HCT116 (cell line): ENCODE data around the gene PBX3. TPM values are rescaled to one million over a fixed set of nuclear protein-coding genes. Genes with fewer than 3 reads are reported as not detected.

ENCODE experiments used
- ATAC-seq: fragments of 200-7000 bp; cut with Tn5 transposase; 2 replicates; pipeline ENCODE4 v1.9.1; 2020; ENCODE audit warnings: mild to moderate bottlenecking, moderate library complexity
- BruUV-seq: library from RNA; stranded (reverse); fragments of 400-500 nt; replicated peaks from 2 replicates; lab custom pipeline; 2021; lab: Mats Ljungman, UMichigan
- CTCF ChIA-PET: fragments of 300-600 bp; sonication (Branson Sonifier 250); formaldehyde crosslinking; loops from one replicate; lab custom pipeline; 2021; ENCODE audit warnings: antibody characterized with exemption; lab: Charles Lee
- POLR2A ChIA-PET: fragments of 300-600, 350-600 bp; sonication (Branson Sonifier 250); formaldehyde crosslinking; loops from one replicate; lab custom pipeline; 2021; ENCODE audit warnings: antibody characterized with exemption; lab: Charles Lee
- RAD21 ChIA-PET, 2 experiments: fragments of 300-600 bp; sonication (Branson Sonifier 250); formaldehyde crosslinking; loops; one replicate each; lab custom pipeline; 2023; ENCODE audit warnings: low total read pairs in 2 of 2; ENCODE audit not compliant: uncharacterized antibody in 2 of 2, unreplicated experiment in 2 of 2, low non-redundant PET in 1 of 2; lab: Charles Lee
- DNase-seq: peaks from one replicate; pipeline ENCODE4 v3.0.0-alpha.2; 2010; ENCODE audit warnings: low read depth, low spot score
- H2AFZ ChIP-seq: fragments of 200-600 bp; shearing (Covaris generic), sonication (generic); 2 replicates; pipeline ENCODE4 v1.6.1; 2017; ENCODE audit warnings: low read depth, mixed run types, mixed read lengths, antibody characterized with exemption, low read length; ENCODE audit not compliant: poor library complexity, severe bottlenecking
- H3K27ac ChIP-seq: 2 replicates; pipeline ENCODE4 v1.5.1; 2012; ENCODE audit warnings: low read depth, low read length
- H3K27me3 ChIP-seq: fragments of 200-600 bp; sonication (generic); 2 replicates; pipeline ENCODE4 v1.6.1; 2016; ENCODE audit warnings: mixed run types, low read length, mixed read lengths; ENCODE audit not compliant: insufficient read depth
- H3K36me3 ChIP-seq, 2 experiments: fragments of 200-500 bp in 1 of 2; fragments of 200-600 bp in 1 of 2; sonication (Bioruptor generic) in 1 of 2; sonication (generic) in 1 of 2; 2 replicates each; pipeline versions ENCODE4 v1.5.1 to v1.6.1; 2014 to 2016; ENCODE audit warnings: low read length in 2 of 2, inconsistent platforms in 1 of 2, mixed read lengths in 1 of 2, mixed run types in 1 of 2; ENCODE audit not compliant: insufficient read depth in 2 of 2, control insufficient read depth in 1 of 2
- H3K4me1 ChIP-seq, 2 experiments: fragments of 200-600 bp in 1 of 2; sonication (generic) in 1 of 2; 2 replicates each; pipeline versions ENCODE4 v1.5.1 to v1.6.1; 2012 to 2017; ENCODE audit warnings: low read length in 2 of 2, inconsistent platforms in 1 of 2, mild to moderate bottlenecking in 1 of 2, mixed read lengths in 1 of 2, mixed run types in 1 of 2, moderate library complexity in 1 of 2; ENCODE audit not compliant: insufficient read depth in 2 of 2, control insufficient read depth in 1 of 2
- H3K4me2 ChIP-seq: fragments of 200-600 bp; sonication (generic); 2 replicates; pipeline ENCODE4 v1.6.1; 2017; ENCODE audit warnings: mixed run types, low read length, mixed read lengths
- H3K4me3 ChIP-seq, 2 experiments: fragments of 200-600 bp in 1 of 2; sonication (generic) in 1 of 2; replicated peaks in 1 of 2; 2 replicates each; pipeline ENCODE4 v1.5.1; 2011 to 2016; ENCODE audit warnings: low read length in 2 of 2, control low read depth in 1 of 2, low read depth in 1 of 2, mild to moderate bottlenecking in 1 of 2, mixed read lengths in 1 of 2, mixed run types in 1 of 2
- H3K79me2 ChIP-seq: fragments of 200-600 bp; sonication (generic); 2 replicates; pipeline ENCODE4 v1.6.1; 2017; ENCODE audit warnings: mild to moderate bottlenecking, mixed run types, low read length, moderate library complexity, mixed read lengths; ENCODE audit not compliant: insufficient read depth
- H3K9ac ChIP-seq: fragments of 200-600 bp; sonication (generic); 2 replicates; pipeline ENCODE4 v1.6.1; 2016; ENCODE audit warnings: low read length, mixed read lengths
- H3K9me2 ChIP-seq: fragments of 200-600 bp; sonication (generic), shearing (Covaris generic); 2 replicates; pipeline ENCODE4 v1.6.1; 2017; ENCODE audit warnings: mixed run types, mild to moderate bottlenecking, moderate library complexity; ENCODE audit not compliant: insufficient read depth
- H3K9me3 ChIP-seq, 2 experiments: fragments of 200-500 bp in 1 of 2; fragments of 200-600 bp in 1 of 2; sonication (Bioruptor generic) in 1 of 2; sonication (generic) in 1 of 2; 2 replicates each; pipeline ENCODE4 v1.6.1; 2014 to 2017; ENCODE audit warnings: low read length in 2 of 2, mixed read lengths in 2 of 2, inconsistent platforms in 1 of 2, low read depth in 1 of 2, mild to moderate bottlenecking in 1 of 2, mixed run types in 1 of 2, moderate library complexity in 1 of 2; ENCODE audit not compliant: control insufficient read depth in 1 of 2, insufficient read depth in 1 of 2
- H4K20me1 ChIP-seq: fragments of 200-600 bp; sonication (generic), shearing (Covaris generic); 2 replicates; pipeline ENCODE4 v1.6.1; 2017; ENCODE audit warnings: mixed run types, mild to moderate bottlenecking, moderate library complexity; ENCODE audit not compliant: insufficient read depth
- EZH2 ChIP-seq: fragments of 200-600 bp; sonication (generic); IDR thresholded peaks from 2 replicates; pipeline ENCODE4 v1.6.1; 2017; ENCODE audit warnings: antibody characterized with exemption, mixed run types
- EZH2phosphoT487 ChIP-seq: fragments of 200-600 bp; IDR thresholded peaks from 2 replicates; pipeline ENCODE4 v1.6.1; 2018; ENCODE audit warnings: antibody characterized with exemption, borderline replicate concordance
- POLR2AphosphoS5 ChIP-seq: IDR thresholded peaks from 2 replicates; pipeline ENCODE4 v1.6.1; 2011; ENCODE audit warnings: mild to moderate bottlenecking, low read depth, low read length, moderate library complexity
- YY1 ChIP-seq: IDR thresholded peaks from 2 replicates; pipeline ENCODE4 v1.6.1; 2011; ENCODE audit warnings: low read length, low read depth, moderate library complexity, mild to moderate bottlenecking; ENCODE audit not compliant: insufficient replicate concordance; ENCODE audit errors: extremely low read depth
- ZFX ChIP-seq: fragments of 450-650 bp; IDR thresholded peaks from 2 replicates; pipeline ENCODE4 v1.6.1; 2017
- intact Hi-C: fragments of 100-400 bp; cut with micrococcal nuclease; formaldehyde crosslinking; loops from 2 replicates; pipeline ENCODE4 v1.10.0; 2022
- total RNA-seq: library from RNA; stranded (reverse); gene quantifications from one replicate; pipeline ENCODE4 v1.2.1, GENCODE V29; 2021; ENCODE audit not compliant: unreplicated experiment
- TF ChIP-seq, protein P1 (sequence below): IDR thresholded peaks from 2 replicates; pipeline ENCODE4 v1.6.1; 2012; ENCODE audit warnings: low read depth
- TF ChIP-seq, protein P2 (sequence below): IDR thresholded peaks from 2 replicates; pipeline ENCODE4 v1.6.1; 2012

The PBX3 gene
- total RNA-seq, 1 experiment from 2014 or later: 13.5 TPM

DNA sequence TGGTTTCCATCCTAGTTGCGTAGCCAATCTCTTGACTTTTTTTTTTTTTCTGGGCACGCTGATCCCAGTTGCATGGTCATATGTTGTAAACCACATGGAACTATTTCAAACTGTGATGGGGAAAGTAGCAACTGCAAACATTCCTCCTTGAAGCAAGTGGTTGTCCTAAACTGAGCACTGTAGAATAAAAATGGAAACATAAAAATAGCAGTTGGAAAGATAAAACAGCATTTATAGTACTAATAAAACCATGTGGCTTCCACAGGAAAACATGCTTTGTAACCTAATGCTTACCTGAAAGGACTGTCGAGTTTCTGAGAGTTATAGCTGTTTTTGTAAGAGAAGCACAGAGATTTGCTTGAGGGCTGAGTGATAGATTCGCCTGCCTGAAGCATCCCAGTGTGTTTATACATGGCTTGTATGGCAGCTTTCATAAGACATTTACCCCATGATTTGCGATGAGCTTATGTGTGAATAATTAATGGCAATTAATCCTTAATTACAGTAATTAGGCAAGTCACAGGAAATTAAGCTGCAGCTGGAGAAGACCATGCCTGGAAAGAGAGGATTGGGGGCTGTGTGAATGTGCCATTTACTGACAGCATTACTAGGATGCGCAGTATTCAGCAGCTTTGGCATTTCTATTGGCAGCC is 136.5 kb downstream of the PBX3 start:
- Histone ChIP-seq H2AFZ (no peak overlapping the region), H3K79me2 (no peaks in the 10 kb centered on the region), H3K36me3 (no peaks in the 10 kb centered on the region), H3K27me3 (no peaks in the 10 kb centered on the region), H4K20me1 (no peaks in the 10 kb centered on the region), H3K9ac (no peak overlapping the region), H3K4me1 (peaks cover 0 to 3% of the 10 kb centered on the region in 2 experiments; a peak in 1 of 4 replicates), H3K4me2 (no peak overlapping the region), H3K4me3 (no peak overlapping the region), H3K9me3 (no peaks in the 10 kb centered on the region), H3K27ac (no peak overlapping the region), H3K9me2 (no peaks in the 10 kb centered on the region)
- CTCF ChIA-PET: no interaction called here
- POLR2A ChIA-PET: no interaction called here
- TF ChIP-seq EZH2 (no peak), POLR2AphosphoS5 (no peak), ZFX (no peak), EZH2phosphoT487 (no peak), YY1 (no peak)
- TF ChIP-seq, protein P1, sequence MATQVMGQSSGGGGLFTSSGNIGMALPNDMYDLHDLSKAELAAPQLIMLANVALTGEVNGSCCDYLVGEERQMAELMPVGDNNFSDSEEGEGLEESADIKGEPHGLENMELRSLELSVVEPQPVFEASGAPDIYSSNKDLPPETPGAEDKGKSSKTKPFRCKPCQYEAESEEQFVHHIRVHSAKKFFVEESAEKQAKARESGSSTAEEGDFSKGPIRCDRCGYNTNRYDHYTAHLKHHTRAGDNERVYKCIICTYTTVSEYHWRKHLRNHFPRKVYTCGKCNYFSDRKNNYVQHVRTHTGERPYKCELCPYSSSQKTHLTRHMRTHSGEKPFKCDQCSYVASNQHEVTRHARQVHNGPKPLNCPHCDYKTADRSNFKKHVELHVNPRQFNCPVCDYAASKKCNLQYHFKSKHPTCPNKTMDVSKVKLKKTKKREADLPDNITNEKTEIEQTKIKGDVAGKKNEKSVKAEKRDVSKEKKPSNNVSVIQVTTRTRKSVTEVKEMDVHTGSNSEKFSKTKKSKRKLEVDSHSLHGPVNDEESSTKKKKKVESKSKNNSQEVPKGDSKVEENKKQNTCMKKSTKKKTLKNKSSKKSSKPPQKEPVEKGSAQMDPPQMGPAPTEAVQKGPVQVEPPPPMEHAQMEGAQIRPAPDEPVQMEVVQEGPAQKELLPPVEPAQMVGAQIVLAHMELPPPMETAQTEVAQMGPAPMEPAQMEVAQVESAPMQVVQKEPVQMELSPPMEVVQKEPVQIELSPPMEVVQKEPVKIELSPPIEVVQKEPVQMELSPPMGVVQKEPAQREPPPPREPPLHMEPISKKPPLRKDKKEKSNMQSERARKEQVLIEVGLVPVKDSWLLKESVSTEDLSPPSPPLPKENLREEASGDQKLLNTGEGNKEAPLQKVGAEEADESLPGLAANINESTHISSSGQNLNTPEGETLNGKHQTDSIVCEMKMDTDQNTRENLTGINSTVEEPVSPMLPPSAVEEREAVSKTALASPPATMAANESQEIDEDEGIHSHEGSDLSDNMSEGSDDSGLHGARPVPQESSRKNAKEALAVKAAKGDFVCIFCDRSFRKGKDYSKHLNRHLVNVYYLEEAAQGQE: no peak
- TF ChIP-seq, protein P2, sequence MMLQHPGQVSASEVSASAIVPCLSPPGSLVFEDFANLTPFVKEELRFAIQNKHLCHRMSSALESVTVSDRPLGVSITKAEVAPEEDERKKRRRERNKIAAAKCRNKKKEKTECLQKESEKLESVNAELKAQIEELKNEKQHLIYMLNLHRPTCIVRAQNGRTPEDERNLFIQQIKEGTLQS: no peak
- no peak for ATAC-seq
- no TSS peak for BruUV-seq
- RAD21 ChIA-PET: interaction anchor here in 1 of 2 experiments (0.6 kb wide), 1 partner anchor 27 kb away, joined by 3 read pairs; no protein-coding TSS in a partner anchor
- DNase-seq: no peak
- intact Hi-C loops: no loop called here
